GM21576 (cell line): Measurements from ENCODE around the gene SLC12A5.
"Not testable (repeated sequence)": the region's sequence is repeated elsewhere in the genome, so short reads cannot be mapped to it uniquely, and the experiment has no call there.

Source experiments
- ATAC-seq: cut with Tn5 transposase; IDR thresholded peaks from one replicate; pipeline ENCODE4 v1.9.1; 2021; ENCODE audit warnings: mild to moderate bottlenecking, moderate library complexity; ENCODE audit not compliant: unreplicated experiment

Gene SLC12A5

DNA sequence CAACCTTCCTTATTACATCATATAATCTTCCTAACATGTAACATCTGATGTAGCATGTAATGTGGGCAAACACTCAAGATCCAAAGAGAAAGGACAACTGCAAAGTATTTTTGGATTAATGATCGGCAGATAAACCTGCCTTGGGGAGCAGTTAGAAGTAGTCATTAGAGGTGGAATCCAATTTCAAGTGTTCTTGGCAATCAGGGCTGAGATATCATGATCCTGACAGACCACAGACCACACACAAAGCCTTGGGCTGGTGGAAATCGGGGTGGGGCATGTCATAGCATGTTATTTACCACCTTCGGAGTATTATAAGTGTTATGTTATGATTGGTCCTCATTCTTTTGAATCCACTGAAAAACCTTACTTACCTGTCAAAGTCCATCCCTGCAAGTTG is 44.4 kb downstream of the SLC12A5 start:
- no peak for ATAC-seq

DNA sequence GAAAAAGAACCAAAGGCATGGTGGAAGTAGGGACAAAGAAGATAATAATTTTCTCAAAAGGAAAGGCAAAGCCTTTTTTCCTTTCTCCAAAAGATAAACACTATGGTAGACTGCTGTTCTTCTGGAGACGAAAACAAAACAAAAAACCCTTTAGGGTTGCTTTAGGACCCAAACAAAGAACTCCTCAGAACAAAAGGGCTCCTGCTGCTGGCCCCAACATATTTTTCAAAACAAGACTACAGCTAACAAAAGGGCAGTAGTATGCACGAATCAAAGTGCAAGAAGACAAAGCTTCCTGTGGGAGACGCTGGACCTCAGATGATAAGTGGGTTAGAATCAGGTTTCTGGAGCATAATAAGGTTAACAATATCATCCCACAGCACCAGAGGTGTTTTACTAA is 45.0 kb downstream of the SLC12A5 start:
- no peak for ATAC-seq

DNA sequence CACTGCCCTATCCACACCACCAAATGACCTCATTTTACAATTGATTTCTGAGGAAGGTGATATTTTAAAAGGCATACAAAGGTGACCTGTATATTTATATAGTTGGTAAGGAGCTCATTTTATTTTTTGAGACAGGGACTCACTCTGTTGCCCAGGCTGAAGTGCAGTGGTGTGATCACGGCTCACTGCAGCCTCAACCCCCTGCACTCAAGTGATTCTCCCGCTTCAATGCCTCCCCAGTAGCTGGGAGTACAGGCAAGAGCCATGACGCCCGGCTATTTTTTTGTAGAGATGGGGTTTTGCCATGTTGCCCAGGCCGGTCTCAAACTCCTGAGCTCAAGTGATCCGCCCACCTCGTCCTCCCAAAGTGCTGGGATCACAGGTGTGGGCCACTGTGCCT is 47.8 kb downstream of the SLC12A5 start:
- no peak for ATAC-seq

DNA sequence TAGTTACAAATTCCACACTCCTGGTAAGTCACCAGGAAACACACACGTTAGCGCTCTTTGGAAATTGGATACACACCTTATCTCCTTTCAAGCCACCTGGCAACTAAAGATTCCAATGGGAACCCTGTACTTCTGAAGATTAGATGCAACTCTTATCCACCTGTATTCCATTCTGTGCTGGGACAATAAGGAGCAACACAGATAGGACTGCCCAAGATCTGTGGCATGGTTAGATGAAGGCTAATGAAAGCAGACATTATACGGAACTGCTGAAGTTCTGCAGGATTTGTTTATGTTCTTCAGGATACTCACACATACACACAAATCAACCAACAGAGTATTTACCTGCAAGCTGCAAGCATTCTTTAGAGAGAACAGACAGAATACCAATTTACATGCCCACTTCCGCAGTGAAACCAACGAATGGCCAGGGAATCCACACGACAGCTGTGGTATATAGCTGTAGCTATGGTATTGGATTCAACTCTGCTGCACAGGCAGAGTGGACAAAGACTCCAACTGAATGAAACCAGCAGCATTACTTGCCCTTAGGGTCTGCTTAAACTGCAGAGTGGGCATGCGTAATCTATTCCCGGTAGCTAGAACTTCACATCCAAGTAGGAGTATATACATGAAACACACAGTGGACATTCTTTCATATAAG is 48.8 kb downstream of the SLC12A5 start:
- ATAC-seq: no peak

DNA sequence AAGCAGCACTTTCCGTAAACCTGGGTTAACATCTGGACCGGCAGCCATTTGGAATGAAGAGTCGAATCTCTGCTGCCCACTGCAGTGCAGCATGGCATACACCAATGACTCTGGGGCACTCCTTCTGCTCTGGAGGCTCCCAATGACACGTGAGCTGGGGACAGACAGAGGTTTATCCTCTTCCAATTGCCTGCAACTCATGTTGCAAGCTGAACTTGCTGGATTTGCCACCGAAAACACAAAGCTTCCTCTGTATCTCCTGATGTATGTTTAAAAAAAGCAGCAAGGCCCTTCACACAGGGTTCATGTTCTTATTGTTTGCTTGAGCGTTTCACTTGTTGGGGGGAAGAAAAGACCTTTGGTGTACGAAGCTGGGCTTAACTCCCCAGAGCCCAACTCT is 49.9 kb downstream of the SLC12A5 start:
- ATAC-seq: no peak

DNA sequence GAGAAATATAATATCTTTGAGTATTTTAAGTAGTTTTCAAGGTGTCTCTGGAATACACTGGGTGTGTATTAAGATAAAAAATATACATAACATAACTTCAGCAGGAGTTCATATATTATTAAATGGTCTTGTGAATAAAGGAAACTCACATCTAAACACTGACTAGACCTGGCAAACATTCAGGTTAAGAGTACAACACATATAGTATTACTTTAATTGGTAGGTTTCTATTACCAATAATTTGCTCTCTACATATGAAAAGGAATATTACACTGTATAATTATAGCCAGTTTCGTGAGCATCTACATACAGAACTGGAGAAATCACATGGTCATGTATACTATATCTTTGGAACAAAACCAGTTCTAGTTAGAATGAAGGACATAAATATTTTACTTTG is 52.1 kb downstream of the SLC12A5 start:
- no peak for ATAC-seq

DNA sequence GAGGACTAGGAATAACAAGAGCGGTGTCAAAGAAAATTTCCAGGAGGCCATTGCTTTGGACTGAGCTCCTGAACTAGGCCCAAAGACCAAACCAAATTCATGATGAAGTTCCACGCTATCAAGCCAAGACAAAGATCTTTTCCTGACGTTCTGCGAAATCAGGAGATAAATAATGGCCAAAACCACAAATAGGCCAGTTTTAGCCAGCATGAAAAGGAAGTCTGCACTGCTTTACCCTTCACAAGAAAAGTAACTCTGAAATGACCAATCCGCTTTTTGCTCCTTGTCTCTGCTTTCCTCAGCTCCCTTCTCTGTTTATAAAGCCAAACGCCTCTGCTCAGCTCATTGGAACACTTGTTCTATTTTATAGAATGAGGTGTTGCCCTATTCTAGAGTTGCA is 54.1 kb downstream of the SLC12A5 start:
- no peak for ATAC-seq

DNA sequence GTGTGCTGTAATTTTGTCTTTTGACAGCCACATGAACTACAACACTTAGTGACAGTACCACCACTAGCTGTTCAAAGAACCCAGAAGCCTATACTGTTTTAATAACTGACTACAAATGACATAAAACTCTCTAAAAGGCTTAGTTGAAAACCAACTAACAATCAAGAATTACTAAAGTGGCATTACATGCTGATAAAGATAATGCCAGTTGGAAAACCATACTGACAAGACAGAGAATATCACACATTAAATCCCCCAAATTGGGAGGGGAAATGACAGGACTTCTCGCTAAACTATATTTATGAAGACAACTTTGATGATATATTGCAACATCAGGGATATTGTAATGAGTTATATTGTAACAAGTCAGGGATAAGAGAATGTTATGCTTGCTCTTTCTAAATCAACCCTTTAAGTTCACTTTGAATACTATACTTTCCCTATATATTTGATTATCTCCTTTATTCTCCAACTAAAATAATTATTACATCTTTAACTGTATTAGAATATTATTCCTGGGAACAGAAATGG is 54.6 kb downstream of the SLC12A5 start:
- no peak for ATAC-seq

DNA sequence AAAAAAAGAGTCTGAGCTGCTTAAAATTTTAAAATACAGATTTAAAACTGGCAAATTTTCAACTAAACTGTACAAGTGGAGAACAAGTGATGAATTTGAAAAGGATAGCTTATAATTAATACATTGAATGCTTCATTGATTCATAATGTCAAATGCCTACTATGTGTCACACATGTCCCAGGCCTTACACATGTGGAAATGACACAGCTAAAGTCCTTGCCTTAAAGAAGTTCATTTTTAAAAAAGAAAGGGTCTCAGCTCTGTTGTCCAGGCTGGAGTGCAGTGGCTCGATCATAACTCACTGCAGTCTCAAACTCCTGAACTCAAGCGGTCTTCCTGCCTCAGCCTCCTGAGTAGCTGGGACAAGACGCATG is 55.8 kb downstream of the SLC12A5 start:
- no peak for ATAC-seq

DNA sequence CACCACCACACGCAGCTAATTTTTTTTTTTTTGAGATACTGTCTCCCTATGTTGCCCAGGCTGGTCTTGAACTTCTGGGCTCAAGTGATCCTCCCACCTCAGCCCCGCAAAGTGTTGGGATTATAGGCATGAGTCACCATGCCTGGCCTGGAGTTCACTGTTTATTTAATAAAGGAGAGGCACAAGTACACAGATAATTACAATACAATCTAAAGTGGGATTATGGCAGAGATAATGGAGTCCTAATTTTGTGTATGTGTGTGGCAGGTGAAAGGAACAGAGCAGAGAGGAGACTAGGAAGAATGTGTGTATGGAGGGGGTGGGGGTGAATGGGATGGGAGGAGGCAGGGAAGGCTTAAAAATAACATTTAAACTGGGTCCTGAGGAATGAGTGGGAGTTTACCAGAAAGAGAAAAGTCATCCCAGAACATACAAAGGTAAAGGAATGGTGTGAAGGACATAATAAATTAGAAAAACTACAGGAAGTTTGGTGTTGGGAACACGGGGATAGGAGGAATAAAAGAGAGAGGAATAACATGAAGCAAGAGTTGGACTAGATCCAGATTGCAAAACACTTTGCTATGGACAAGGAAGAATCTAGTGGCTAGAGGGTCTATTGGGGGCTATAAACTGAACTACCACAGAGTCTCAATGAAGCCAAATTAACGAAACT is 56.3 kb downstream of the SLC12A5 start:
- no peak for ATAC-seq

DNA sequence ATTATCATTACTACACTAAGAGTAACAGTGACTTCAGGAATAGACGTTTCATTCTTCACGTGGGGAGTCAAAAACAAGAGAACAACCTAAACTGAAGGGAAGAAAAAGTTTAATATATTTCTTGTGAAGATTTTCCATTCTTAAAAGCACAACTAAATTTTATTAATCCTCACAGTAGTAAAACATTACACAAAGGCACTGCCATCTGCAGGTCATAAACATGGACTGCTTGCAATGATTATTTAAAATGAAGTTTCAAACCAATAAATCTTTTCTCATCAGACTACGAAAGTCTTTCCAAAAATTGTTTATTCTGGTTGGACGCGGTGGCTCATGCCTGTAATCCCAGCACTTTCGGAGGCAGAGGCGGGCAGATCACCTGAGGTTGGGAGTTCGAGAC is 58.1 kb downstream of the SLC12A5 start:
- ATAC-seq: no peak

DNA sequence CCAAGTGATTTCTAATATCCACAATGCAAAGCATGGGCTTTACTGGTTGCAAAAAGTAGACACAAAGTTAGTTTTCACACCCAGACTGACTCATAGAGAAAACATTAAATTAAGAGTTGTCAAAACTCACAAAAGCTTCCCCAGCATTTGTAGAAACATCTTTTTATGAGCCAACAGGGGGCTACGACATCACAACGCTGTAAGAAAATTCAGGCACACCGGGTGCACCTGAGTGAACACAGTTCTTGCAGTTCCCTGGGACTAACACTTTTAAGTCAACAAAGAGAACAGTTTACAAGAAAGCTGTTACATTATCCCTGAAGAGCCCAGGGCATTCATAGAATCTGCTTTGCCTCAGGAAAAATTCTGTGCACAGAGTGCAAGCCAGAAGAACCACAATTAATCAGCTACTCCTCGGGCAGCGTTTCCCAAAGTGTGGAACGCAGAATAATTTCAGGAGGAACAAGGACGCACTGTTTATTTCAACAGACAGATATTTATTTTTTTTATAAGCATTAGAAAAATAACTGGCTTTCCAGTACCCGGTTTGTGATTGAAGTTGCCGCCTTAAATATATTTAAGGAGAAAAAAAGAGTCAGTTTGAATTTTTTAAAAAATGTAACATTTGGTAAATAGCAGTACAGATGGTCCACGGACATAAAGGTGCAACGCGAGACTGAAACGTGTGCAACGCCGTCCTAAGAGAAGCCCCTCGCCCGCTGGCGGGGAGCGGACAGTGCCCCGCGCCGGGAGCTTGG is 59.6 kb downstream of the SLC12A5 start:
- ATAC-seq: no peak

DNA sequence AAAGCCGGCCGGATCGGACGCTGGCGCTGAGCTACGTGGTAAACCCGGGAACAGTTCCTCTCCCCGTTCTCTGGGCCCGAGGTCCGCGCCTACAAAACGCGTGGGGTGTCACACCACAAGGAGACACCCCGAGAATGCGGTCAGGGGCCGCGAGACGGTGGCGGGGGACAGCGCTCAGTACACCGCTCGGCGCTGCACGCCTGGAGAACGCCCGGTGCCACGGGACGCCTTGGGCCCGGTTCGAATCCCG is 60.1 kb downstream of the SLC12A5 start:
- ATAC-seq: peak; percentile 28

DNA sequence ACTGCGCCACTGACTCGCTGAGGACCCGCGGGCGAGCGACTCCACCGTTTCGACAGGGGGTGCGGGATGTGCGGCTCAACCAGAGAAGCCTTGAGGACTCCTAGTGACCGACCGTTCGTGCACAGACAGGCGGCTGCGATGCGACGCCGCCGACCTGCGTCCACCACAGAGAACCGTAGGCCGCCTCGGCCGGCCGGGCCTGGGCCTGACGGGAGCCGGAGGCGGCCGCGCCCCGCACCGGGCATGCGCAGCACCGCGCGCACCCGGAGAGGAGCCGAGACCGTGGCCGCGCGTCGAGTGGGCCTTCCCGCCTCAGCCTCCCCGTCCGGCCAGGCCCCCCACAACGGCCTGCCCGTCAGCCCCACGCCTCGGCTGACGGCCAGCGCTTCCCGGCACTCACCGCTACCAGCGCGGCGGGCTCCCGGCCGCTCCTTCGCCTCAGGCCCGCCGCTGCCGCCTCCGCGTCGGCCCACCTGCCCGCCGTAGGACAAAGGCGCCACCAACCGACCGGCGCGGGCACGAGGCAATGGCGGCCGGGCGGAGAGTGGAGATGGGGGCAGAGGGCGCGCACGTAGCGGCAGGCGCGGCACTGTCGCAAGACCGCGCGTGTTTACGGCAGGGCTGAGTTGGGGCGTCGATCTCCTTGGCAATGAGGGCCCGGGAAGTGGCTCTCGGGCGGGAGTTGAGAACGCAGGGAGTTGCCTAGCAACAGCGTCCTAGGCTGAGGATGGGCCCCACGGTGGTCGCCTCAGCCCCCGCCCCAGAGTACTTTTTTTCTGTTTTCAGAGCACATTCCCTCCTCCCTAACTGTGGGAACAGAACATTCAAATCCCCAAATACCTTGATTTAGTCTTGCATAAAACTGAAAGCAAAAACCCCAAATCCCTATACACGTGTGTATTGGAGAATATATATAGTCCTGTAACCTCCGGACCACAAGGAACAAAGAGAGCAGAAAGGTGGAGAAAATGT is 60.7 kb downstream of the SLC12A5 start, which contains the start of gene NCOA5:
Gene NCOA5 (minus strand): TSS at position 546 of the 972 bp plus-strand sequence. CDS start 10,538 bp downstream, outside the sequence.
- ATAC-seq: peak; percentile 81

DNA sequence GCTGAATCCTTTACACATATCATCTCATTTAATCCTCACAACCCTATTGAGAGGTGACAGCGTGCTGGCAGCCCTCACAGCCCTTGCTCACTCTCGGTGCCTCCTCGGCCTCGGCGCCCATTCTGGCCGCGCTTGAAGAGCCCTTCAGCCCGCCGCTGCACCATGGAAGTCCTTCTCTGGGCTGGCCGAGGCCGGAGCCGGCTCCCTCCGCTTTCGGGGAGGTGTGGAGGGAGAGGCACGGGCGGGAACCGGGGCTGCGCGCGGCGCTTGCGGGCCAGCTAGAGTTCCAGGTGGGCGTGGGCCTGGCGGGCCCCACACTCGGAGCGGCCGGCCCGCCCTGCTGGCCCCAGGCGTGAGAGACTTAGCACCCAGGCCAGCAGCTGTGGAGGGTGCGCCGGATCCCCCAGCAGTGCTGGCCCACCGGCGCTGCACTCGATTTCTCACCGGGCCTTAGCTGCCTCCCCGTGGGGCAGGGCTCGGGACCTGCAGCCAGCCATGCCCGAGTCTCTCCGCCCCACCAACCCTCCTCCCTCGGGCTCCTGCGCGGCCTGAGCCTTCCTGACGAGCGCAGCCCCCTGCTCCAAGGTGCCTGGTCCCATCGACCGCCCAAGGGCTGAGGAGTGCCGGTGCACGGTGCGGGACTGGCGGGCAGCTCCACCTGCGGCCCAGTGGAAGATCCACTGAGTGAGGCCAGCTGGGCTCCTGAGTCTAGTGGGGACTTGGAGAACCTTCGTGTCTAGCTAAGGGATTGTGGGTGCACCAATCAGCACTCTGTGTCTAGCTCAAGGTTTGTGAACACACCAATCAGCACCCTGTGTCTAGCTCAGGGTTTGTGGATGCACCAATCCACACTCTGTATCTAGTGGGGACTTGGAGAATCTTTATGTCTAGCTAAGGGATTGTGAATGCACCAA is 62.9 kb downstream of the SLC12A5 start:
- ATAC-seq: not testable (repeated sequence)

DNA sequence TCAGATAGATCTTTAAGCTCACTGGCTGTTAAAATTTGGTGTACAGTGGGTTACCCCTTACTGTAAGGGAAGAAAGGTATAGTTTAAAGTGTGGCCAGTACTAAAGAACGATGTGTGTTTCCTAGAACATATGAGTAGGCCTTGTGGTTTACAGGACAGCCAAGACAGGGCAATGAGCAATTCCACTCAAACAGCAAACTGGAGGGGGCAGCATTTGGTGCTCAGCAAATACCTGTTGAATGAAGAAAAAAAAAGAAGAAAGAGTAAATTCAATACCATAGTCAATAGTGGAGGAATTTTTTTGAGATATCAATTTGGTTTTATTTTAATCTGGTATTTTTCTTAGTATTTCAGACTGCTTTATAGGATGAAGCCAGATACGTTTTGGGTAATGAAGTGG is 64.5 kb downstream of the SLC12A5 start:
- no peak for ATAC-seq

DNA sequence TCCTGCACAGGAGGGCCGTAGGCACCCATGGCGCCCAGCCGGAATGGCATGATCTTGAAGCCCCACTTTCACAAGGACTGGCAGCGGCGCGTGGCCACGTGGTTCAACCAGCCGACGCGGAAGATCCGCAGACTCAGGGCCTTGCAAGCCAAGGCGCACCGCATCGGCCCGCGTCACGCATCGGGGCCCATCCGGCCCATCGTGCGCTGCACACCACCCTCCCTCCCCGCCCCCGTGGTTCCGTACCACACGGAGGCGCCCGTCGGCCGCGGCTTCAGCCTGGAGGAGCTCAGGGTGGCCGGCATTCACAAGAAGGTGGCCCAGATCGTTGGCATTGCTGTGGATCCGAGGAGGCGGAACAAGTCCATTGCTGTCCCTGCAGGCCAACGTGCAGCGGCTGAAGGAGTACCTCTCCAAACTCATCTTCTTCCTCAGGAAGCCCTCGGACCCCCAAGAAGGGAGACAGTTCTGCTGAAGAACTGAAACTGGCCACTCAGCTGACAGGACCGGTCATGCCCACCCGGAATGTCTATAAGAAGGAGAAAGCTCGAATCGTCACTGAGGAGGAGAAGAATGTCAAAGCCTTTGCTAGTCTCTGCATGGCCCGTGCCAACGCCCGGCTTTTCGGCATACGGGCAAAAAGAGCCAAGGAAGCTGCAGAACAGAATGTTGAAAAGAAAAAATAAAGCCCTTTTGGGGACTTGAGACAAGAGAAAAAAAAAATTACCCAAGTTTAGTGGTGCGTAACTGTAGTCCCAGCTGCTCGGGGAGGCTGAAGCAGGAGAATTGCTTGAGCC is 70.7 kb downstream of the SLC12A5 start:
- ATAC-seq: no peak

DNA sequence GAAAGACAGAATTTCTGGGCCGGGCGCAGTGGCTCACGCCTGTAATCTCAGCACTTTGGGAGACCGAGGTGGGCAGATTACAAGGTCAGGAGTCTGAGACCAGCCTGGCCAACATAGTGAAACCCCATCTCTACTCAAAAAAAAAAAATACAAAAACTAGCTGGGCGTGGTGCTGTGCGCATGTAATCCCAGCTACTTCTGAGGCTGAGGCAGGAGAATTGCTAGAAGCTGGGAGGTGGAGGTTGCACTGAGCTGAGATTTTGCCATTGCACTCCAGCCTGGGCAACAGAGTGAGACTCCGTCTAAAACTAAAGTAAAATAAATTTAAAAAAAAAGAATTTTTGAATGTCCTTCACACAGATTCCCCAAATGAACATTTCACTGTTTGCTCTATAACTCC is 71.4 kb downstream of the SLC12A5 start:
- not testable (repeated sequence) for ATAC-seq

DNA sequence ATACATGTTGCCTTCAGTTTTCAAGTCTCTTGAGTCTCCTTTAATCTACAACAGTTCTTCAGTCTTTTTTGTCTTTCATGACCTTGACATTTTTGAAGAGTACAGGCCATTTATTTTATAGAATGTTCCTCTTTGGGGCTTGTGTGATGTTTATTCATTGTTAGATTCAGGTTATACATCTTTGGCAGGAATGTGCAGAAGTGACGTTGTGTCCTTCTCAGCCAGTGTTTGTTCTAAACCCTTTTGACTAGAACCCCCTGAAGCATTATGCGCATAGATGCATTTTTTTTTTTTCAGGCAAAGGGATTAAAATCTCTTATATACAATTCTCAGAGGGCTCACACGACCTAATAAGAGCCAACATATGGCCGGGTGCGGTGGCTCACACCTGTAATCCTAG is 72.0 kb downstream of the SLC12A5 start:
- ATAC-seq: no peak
